A549 (cell line): ENCODE results near the gene PRR22.

Source experiments
- BHLHE40 ChIP-seq: IDR thresholded peaks from 2 replicates; pipeline ENCODE4 v1.6.1; 2012; ENCODE audit warnings: low read depth, low read length, inconsistent platforms
- CBX2 ChIP-seq: fragments of 200-600 bp; sonication (generic); IDR thresholded peaks from 2 replicates; pipeline ENCODE4 v1.6.1; 2016; ENCODE audit warnings: low read depth, mild to moderate bottlenecking, borderline replicate concordance
- CBX8 ChIP-seq: fragments of 200-600 bp; sonication (generic); IDR thresholded peaks from 2 replicates; pipeline ENCODE4 v1.6.1; 2016
- CEBPB ChIP-seq, 2 experiments: fragments of >200 bp in 1 of 2; sonication (Bioruptor Twin) in 1 of 2; formaldehyde crosslinking in 1 of 2; IDR thresholded peaks; 2 replicates each; pipeline ENCODE4 v1.6.1; 2012 to 2016
- CTCF ChIP-seq: fragments of >200 bp; sonication (Bioruptor Twin); formaldehyde crosslinking; IDR thresholded peaks from 3 replicates; pipeline ENCODE4 v1.5.1; 2016
- ESRRA ChIP-seq: fragments of 150-350 bp; IDR thresholded peaks from 2 replicates; pipeline ENCODE4 v1.6.1; 2014; ENCODE audit warnings: mild to moderate bottlenecking, low read length, borderline replicate concordance
- KDM5A ChIP-seq: fragments of 200-600 bp; sonication (generic); IDR thresholded peaks from 2 replicates; pipeline ENCODE4 v1.6.1; 2016; ENCODE audit warnings: antibody characterized with exemption, mild to moderate bottlenecking
- MAFK ChIP-seq: fragments of 450-650 bp; IDR thresholded peaks from 2 replicates; pipeline ENCODE4 v1.6.1; 2014; ENCODE audit not compliant: partially characterized antibody
- MAZ ChIP-seq: fragments of 150-350 bp; IDR thresholded peaks from 2 replicates; pipeline ENCODE4 v1.6.1; 2014; ENCODE audit warnings: antibody characterized with exemption, low read depth, low read length, borderline replicate concordance
- PBX3 ChIP-seq: IDR thresholded peaks from 2 replicates; pipeline ENCODE4 v1.6.1; 2012
- POLR2A ChIP-seq: IDR thresholded peaks from 2 replicates; pipeline ENCODE4 v1.6.1; 2012; ENCODE audit warnings: mild to moderate bottlenecking, low read length
- RCOR1 ChIP-seq: fragments of 150-350 bp; IDR thresholded peaks from 2 replicates; pipeline ENCODE4 v1.6.1; 2014; ENCODE audit warnings: antibody characterized with exemption, low read length, low read depth
- SMC3 ChIP-seq: fragments of >200 bp; sonication (Bioruptor Twin); formaldehyde crosslinking; IDR thresholded peaks from 3 replicates; pipeline ENCODE4 v1.6.1; 2018; ENCODE audit warnings: inconsistent platforms
- SREBF2 ChIP-seq: fragments of 450-650 bp; IDR thresholded peaks from 2 replicates; pipeline ENCODE4 v1.6.1; 2014; ENCODE audit warnings: mild to moderate bottlenecking, moderate library complexity

GRCh38 chr19:5795382-5795919 is 10.9 kb upstream of the PRR22 start:
- TF ChIP-seq POLR2A = no peak
- TF ChIP-seq MAFK = no peak
- TF ChIP-seq CTCF = no peak
- TF ChIP-seq CBX8 = no peak
- no peak for TF ChIP-seq CBX2
- no peak for TF ChIP-seq SMC3
- no peak for TF ChIP-seq SREBF2
- no peak for TF ChIP-seq CEBPB (IDR thresholded peaks at IDR 0.05)
- TF ChIP-seq BHLHE40 = no peak
- TF ChIP-seq PBX3 = no peak
- no peak for TF ChIP-seq RCOR1
- no peak for TF ChIP-seq KDM5A
- no peak for TF ChIP-seq MAZ
- TF ChIP-seq ESRRA = no peak
